Osteoblast (primary cell): Measurements from ENCODE around the gene ANKH. TPM values are rescaled to one million over a fixed set of nuclear protein-coding genes. Genes with fewer than 3 reads are reported as not detected.

ENCODE experiments used
- DNase-seq: peaks from one replicate; pipeline ENCODE4 v3.0.0; 2011; ENCODE audit warnings: low spot score, mixed read lengths; ENCODE audit not compliant: insufficient read length; ENCODE audit errors: missing footprints
- H2AFZ ChIP-seq: 2 replicates; pipeline ENCODE4 v1.6.0; 2011; ENCODE audit warnings: mild to moderate bottlenecking, low read length
- H3K27ac ChIP-seq: 2 replicates; pipeline ENCODE4 v1.5.1; 2011; ENCODE audit warnings: mild to moderate bottlenecking, low read depth, low read length, moderate library complexity
- H3K27me3 ChIP-seq: 2 replicates; pipeline ENCODE4 v1.6.0; 2012; ENCODE audit warnings: mild to moderate bottlenecking, control low read depth, inconsistent platforms, low read length, moderate library complexity; ENCODE audit not compliant: insufficient read depth
- H3K36me3 ChIP-seq: 2 replicates; pipeline ENCODE4 v1.5.1; 2011; ENCODE audit warnings: mild to moderate bottlenecking, low read length, control low read depth, moderate library complexity; ENCODE audit not compliant: insufficient read depth
- H3K4me1 ChIP-seq: 2 replicates; pipeline ENCODE4 v1.5.1; 2011; ENCODE audit warnings: mild to moderate bottlenecking, low read length, control low read depth, moderate library complexity; ENCODE audit not compliant: insufficient read depth
- H3K4me2 ChIP-seq: 2 replicates; pipeline ENCODE4 v1.6.0; 2011; ENCODE audit warnings: mild to moderate bottlenecking, low read length; ENCODE audit not compliant: insufficient read depth
- H3K4me3 ChIP-seq: fragments of 200-600 bp; sonication (generic); 3 replicates; pipeline ENCODE4 v1.5.1; 2012; ENCODE audit warnings: mild to moderate bottlenecking, low read length, inconsistent platforms; ENCODE audit not compliant: insufficient read depth
- H3K79me2 ChIP-seq: 2 replicates; pipeline ENCODE4 v1.6.0; 2012; ENCODE audit warnings: mild to moderate bottlenecking, low read length, control low read depth, inconsistent platforms; ENCODE audit not compliant: insufficient read depth
- H3K9me3 ChIP-seq: 2 replicates; pipeline ENCODE4 v1.5.1; 2011; ENCODE audit warnings: low read depth, low read length, control low read depth
- H4K20me1 ChIP-seq: 2 replicates; pipeline ENCODE4 v1.6.0; 2012; ENCODE audit warnings: mild to moderate bottlenecking, low read length, control low read depth; ENCODE audit not compliant: insufficient read depth
- CTCF ChIP-seq: IDR thresholded peaks from 2 replicates; pipeline ENCODE4 v1.5.1; 2011; ENCODE audit warnings: mild to moderate bottlenecking, low read depth, low read length, moderate library complexity; ENCODE audit errors: extremely low read depth
- total RNA-seq: library from RNA; depleted of rRNA; stranded (reverse); fragments of >200 nt; gene quantifications from 2 replicates; pipeline ENCODE4 v1.2.3, GENCODE V29; 2012

The ANKH gene
- total RNA-seq, 1 donor: 125 TPM

DNA sequence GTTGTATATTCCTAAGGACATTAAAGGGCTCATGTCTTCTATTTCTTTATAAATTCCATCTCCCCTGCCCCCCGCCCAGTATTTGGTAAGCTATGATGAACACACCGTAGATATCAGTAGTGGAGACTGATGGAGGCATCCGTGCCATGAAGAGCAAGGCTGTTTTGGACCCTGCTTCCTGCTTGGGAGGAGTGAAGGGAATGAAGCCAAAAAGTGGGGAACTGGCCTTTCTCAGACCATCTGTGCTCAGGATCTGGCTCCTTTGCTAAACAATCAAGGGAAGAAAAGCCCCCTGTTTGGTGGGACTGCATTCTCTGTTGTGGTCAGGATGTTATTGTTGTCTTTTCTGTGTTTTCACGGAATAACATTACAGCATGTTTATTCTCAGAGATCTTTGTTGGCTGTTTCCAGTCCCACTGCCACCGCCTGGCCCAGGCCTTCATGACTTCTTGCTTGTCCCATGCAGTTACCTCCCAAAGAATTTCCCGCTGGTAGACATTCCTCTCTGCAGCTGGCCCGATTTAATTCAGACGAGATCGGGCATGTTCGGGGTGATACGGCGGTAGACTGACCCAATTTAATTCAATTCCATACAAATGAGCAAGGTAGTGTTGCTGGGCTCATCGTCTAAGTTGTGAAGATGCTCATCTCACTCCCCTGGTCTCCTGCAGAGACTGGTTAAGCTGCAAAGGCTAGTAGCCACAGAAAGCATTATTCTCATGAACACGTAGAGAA lies 31.4 kb upstream of the ANKH start:
- no peak overlapping the region for H3K27ac ChIP-seq
- H3K4me3 ChIP-seq: no peak overlapping the region
- peak overlapping the region; percentile 33 for H2AFZ ChIP-seq

DNA sequence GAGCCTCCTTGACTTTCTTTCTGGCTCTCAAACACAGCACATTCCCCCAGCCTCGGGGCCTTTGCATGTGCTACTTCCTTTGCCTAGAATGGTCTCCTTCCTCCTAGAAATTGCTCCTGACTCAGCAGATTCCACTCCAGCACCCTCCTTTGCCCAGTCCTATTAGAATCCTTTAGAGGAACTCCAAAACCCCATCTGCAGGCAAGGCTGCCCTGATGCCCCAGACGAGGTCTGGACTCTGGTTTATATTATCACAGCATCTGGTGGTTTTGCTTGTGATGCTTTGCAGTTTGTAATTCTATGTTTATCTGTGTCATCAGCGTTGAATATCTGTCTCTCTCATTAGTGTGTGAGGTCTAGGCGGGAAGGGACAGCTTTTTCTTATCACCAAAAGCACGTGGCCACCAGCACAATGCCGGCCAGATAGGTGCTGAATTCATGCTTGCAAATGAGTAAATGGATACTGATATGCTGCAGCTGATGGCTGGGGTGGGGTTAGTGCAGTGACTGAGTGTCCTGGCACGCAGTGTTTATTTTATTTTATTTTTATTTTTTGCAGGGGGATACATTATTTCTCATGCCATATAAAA lies 30.0 kb upstream of the ANKH start:
- H4K20me1 ChIP-seq: no peaks in the 10 kb centered on the region
- H3K79me2 ChIP-seq: no peaks in the 10 kb centered on the region
- H2AFZ ChIP-seq: peak overlapping the region; percentile 40
- peak overlapping the region; percentile 69 for H3K4me2 ChIP-seq
- peaks cover 23% of the 10 kb centered on the region for H3K4me1 ChIP-seq
- peak overlapping the region; percentile 87 for H3K27ac ChIP-seq
- no peaks in the 10 kb centered on the region for H3K9me3 ChIP-seq
- no peak for TF ChIP-seq CTCF
- no peaks in the 10 kb centered on the region for H3K36me3 ChIP-seq
- peak; percentile 26 for DNase-seq
- H3K27me3 ChIP-seq: no peaks in the 10 kb centered on the region
- no peak overlapping the region for H3K4me3 ChIP-seq

More for the DNA sequence above, 31.4 kb upstream of the ANKH start:
- H3K9me3 ChIP-seq: no peaks in the 10 kb centered on the region
- no peaks in the 10 kb centered on the region for H3K79me2 ChIP-seq
- no peak overlapping the region for H3K4me2 ChIP-seq
- H3K27me3 ChIP-seq: no peaks in the 10 kb centered on the region
- H4K20me1 ChIP-seq: no peaks in the 10 kb centered on the region
- H3K36me3 ChIP-seq: no peaks in the 10 kb centered on the region
- DNase-seq: no peak
- H3K4me1 ChIP-seq: peaks cover 20% of the 10 kb centered on the region
- TF ChIP-seq CTCF: no peak

DNA sequence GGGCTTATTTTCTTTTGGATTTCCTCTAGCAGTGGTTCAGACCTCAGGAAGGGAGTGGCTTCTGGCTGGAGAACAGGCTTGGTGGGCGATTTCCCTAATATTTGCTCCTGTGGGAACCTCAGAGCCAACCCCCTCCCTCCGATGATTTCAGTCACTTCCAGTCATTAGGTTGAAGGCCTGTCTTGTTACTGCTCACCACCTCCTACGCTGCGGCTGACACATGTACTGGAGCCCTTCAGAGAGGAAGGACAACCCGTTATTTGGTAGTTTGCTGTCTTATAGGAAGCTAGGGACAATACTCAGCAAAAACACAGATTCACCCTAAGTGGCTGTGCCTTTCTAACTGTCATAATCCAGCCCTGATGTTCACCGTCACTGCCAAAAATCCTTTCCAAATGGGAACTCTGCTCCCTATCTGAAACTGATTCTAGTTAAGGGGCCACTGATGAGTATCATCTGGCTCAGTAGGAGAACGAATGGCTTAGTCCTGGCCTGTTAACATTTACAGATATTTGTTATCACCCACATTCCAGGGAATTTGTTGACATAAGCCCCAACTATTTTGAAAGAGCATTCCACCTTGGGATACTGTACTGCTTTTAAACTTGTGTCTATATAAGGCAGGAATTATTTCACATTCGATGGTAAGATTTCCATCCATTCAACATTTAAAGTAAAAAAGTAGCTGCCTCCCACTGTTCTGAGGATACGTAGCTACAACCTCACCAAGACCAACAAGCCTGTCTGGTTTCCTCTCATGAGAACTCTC lies 29.3 kb upstream of the ANKH start:
- TF ChIP-seq CTCF: no peak
- H3K4me2 ChIP-seq: peak overlapping the region; percentile 69
- peak; percentile 81 for DNase-seq
- H4K20me1 ChIP-seq: no peaks in the 10 kb centered on the region
- no peaks in the 10 kb centered on the region for H3K36me3 ChIP-seq
- H3K4me3 ChIP-seq: no peak overlapping the region
- peak overlapping the region; percentile 40 for H2AFZ ChIP-seq
- H3K79me2 ChIP-seq: no peaks in the 10 kb centered on the region
- H3K4me1 ChIP-seq: peaks cover 23% of the 10 kb centered on the region
- H3K27me3 ChIP-seq: no peaks in the 10 kb centered on the region
- H3K27ac ChIP-seq: peak overlapping the region; percentile 87
- no peaks in the 10 kb centered on the region for H3K9me3 ChIP-seq

GRCh38 chr5:14896131-14896530 lies 24.6 kb upstream of the ANKH start:
- Histone ChIP-seq H2AFZ (no peak overlapping the region), H3K79me2 (no peaks in the 10 kb centered on the region), H3K27me3 (no peaks in the 10 kb centered on the region), H3K27ac (no peak overlapping the region), H3K4me1 (peaks cover 19% of the 10 kb centered on the region), H3K4me3 (no peak overlapping the region), H3K36me3 (no peaks in the 10 kb centered on the region), H3K4me2 (no peak overlapping the region), H3K9me3 (no peaks in the 10 kb centered on the region), H4K20me1 (no peaks in the 10 kb centered on the region)
- no peak for DNase-seq
- no peak for TF ChIP-seq CTCF
